GM21619 (cell line): ENCODE data around the gene CCR7.
"Not testable (repeated sequence)": the region's sequence is repeated elsewhere in the genome, so short reads cannot be mapped to it uniquely, and the experiment has no call there.

ENCODE experiments used
- ATAC-seq: cut with Tn5 transposase; IDR thresholded peaks from one replicate; pipeline ENCODE4 v1.9.1; 2021; ENCODE audit not compliant: unreplicated experiment

Gene CCR7

DNA sequence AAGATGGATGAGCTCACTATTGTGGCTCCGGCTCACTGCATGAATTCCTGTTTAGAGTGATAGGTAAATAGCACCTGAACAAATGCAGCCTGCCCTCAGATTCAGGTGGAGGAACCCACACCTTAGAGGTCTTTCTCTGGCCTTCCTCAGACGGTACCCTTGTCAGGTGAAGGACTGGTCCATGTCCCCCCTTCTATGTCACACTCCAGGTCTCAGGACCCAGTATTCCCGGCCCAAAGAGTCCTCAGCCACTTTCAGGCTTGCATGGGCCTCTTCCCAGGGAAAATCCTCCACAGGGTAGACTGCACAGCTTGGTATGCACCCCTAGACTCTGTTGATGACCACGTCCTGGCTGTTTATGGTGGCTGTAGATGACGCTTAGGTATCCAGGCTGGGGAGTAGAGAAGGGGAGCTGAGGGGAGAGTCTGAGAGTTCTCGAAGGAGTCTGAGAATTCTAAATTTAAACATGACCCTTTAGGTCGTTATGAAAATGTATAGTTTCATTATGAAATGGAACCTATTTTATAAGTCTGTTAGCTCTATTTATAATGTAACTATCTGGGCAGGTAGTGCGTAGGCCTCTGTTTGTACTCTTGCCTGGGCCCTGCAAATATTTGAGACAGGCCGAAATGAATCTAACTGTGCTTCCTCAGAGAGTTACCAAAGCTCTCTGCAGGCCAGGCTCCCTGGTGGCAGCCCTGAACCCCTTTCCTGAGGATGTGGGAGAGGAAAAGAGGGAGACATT is 32.5 kb upstream of the CCR7 start:
- ATAC-seq: no peak

DNA sequence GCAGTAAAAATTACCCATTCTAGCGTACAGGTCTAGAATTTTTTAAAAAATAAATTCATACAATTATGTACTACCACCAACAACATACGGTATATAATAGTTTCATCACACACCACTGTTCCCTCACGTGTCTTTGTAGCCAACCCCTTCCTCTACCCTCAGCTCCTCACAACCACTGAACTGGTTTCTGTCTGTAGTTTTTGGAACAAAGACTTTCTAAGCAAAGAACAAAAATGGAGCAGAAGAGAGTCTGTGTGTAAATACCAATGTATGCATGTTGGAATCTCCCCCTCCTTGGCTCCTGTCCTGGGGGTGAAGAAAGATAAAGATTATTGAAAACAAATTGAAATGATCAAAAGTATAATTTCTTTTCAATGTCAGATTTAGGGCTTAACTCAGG is 31.9 kb upstream of the CCR7 start:
- ATAC-seq: no peak

DNA sequence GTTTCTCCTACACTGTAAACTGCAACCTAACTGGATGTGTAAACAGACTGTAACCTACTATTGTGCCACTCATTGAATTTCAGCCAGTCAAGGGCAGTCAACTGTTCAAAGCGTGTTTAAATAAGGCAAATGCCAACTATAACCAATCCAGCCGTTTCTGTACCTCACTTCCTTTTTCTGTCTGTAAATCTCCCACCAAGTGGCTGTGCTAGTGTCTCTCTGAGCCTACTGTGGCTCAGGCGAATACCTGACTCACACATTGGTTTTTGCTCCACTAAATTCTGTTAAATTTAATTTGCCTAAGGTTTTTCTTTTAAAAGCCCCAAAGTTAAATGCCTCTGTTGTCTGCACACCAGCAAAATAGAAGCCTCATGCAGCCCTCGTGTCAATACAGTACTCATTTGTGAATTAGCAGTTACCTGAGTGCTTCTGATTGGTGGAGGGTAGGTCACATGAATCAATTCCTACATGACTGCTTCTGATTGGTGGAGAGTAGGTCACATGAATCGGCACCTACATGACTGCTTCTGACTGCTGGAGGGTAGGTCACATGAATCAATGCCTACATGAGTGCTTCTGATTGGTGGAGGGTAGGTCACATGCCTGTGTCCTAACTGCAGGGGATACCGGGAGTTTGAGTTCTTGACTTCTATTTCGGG is 31.1 kb upstream of the CCR7 start:
- no peak for ATAC-seq

DNA sequence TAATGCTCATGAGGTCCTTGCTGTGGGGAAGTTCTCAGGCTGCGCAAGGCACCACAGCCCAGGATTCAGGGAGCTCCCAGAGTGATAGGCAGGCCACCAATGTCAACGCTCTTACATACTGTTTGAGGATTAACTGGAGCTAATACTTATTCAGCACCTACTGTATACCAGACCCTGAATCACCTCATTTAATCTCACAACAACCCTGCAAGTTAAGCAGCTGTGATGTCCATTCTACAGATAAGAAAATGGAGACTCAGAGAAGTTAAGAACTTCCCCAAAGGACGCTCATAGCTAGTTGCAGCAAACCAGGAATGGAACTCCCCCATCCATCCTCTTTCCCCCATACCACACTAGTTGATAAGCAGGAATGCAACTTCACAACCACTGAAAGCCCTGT is 25.5 kb upstream of the CCR7 start:
- ATAC-seq: no peak

DNA sequence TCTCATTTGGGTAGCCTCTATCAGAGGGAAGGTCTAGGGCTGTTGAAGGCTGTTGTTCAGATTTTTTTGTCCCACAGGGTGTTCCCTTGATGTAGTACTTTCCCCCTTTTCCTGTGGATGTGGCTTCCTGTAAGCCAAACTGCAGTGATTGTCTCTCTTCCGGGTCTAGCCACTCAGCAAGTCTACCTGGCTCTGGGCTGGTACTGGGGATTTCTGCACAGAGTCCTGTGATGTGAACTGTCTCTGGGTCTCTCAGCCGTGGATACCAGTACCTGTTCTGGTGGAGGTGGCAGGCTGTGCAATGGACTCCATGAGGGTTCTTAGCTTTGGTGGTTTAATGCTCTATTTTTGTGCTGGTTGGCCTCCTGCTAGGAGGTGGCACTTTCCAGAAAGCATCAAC is 23.3 kb upstream of the CCR7 start:
- ATAC-seq: no peak

DNA sequence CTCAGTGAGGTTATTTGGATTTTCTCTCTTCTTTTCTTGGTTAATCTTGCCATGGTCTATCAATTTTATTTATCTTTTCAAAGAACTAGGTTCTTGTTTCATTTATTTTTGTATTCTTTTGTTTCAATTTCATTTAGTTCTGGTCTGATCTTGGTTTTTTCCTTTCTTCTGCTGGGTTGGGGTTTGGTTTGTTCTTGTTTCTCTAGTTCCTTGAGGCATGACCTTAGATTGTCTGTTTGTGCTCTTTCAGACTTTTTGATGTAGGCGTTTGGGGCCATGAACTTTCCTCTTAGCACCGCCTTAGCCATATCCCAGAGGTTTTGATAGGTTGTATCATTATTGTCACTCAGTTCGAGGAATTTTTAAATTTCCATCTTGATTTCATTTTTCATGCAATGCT is 21.0 kb upstream of the CCR7 start:
- not testable (repeated sequence) for ATAC-seq

DNA sequence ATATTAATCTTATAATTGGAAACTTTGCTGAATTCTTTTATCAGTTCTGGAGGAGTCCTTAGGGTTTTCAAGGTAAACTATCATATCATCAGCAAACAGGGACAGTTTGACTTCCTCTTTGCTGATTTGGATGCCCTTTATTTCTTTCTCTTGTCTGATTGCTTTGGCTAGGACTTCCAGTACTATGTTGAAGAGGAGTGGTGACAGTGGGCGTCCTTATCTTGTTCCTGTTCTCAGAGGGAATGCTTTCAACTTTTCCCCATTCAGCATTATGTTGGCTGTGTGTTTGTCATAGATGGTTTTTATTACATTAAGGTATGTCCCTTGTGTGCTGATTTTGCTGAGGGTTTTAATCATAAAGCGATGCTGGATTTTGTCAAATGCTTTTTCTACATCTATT is 19.7 kb upstream of the CCR7 start:
- not testable (repeated sequence) for ATAC-seq

DNA sequence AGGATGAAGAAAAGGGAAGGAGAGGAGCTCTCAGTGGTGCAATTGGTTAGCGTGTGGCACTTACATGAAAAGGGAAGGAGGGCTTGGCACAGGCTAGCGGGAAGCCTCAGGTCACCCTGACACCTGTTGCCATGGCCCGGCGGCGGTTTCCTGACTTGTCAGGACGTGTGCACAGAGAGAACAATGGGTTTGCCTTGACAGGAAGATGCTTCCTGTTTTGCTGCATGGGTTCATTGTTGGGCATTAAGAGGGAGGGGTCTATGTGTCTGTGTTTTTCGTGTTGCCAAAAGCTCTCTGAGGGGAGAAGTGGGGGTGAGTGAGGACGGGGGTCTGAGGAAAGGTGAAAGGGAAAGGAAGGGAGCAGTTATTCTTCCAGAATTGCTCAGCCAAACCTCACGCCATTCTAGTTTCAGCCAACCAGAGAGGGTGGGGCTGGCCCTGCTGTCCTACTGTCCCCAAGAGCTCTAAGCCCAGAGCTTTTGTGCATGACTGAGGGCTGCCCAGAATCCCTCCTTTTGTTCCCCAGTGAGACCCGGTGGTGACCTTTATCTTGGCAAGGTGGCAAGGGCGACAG is 17.1 kb upstream of the CCR7 start:
- peak; percentile 86 for ATAC-seq

DNA sequence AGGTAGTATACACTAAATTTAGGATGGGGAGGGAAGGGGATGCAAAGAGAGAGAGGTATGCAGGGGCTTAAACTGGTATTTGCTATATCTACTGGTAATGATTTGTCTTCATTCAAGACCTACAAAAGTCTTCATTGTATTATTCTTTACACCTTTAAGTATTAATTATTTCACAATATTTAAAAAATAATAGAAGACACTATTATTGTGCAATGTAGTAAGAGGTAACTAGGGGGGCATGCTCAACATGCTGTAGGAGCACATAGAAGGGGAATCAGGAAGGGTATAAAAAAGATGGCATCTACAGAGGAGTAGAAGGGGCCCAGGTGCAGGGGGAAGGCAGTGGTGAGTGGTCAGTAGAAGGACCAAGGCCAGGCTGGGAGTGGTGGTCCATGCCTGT is 14.9 kb upstream of the CCR7 start:
- no peak for ATAC-seq

DNA sequence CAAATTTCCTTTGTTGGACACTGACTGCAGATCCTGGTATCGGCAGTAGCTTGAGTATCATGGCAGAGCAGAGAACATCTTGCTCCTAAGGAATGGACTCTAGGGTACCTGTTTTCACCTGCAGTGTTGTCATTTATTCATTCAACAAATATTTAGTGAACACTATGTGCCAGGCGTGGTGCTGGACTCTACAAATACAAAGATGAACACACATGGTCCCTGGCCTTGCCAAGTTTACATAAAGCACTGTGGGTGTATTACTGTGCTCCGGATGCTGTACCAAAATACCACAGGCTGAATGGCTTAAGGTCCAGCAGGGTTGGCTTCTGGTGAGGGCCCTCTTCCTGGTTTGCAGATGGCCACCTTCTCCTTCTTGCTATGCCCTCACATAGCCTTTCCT is 14.2 kb upstream of the CCR7 start:
- no peak for ATAC-seq

DNA sequence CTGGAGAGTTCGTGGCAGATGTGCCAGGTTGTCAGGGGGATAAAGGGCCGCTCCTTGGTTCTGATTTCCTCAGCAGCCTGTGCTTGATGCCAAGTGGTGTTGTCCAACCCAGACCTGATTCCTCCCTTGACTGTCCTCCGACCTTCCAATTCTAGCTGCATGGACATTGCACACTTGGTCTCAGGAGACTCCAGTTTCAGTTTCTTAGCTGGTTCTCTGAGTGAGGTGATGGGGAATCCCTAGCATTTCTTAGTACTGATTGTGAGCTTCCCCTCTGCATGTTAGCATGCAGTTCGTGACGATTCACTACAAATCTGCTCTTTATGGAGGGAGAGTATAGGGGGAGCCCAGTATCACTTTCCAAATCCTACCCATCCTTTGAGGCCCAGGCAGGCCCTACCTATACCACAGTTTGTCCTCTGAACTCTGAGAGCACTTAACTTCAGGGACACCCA is 12.4 kb upstream of the CCR7 start:
- no peak for ATAC-seq

DNA sequence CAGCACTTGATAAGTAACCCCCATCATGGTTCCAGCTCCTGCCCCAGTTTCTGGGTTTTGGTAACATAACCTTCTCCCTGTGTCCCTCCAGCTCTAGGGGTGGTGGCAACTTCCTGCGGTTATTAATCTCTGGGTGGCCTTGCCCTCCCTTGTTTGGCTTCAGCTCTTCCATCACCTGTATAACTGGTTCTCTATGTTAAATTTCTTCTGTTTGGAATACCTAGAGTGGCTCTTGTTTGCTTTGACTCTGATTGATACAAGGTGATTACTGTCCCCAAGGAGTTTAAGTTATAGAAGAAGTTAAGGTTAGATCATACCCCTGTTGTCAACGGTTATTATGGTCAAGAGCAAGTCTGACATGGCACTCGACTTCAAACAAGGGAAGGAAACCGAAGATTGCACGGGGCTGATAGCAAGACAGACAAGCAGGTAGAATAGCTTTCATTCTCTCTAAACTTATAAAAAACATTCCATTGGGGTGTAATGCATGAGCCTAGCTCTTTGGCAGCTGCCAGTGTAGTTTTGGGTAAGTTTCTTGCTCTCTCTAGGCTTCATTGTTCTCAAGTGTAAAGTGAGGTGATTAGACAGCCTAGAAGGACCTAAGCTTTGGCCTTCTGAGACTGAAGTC is 11.0 kb upstream of the CCR7 start:
- ATAC-seq: no peak

DNA sequence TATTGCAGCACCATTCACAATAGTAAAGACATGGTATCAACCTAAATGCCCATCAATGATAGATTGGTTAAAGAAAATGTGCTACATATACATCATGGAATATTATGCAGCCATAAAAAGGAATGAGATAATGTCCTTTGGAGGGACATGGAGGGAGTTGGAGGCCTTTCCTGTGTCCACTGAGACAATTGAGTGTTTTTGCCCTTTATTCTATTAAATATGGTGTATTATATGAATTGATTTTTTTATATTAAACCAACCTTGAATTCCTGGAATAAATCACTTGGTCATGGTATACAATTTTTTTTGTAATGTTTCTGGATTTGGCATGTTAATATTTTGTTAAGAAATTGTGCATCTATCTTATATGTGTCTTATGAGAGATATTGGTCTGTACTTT is 9.0 kb upstream of the CCR7 start:
- ATAC-seq: no peak

DNA sequence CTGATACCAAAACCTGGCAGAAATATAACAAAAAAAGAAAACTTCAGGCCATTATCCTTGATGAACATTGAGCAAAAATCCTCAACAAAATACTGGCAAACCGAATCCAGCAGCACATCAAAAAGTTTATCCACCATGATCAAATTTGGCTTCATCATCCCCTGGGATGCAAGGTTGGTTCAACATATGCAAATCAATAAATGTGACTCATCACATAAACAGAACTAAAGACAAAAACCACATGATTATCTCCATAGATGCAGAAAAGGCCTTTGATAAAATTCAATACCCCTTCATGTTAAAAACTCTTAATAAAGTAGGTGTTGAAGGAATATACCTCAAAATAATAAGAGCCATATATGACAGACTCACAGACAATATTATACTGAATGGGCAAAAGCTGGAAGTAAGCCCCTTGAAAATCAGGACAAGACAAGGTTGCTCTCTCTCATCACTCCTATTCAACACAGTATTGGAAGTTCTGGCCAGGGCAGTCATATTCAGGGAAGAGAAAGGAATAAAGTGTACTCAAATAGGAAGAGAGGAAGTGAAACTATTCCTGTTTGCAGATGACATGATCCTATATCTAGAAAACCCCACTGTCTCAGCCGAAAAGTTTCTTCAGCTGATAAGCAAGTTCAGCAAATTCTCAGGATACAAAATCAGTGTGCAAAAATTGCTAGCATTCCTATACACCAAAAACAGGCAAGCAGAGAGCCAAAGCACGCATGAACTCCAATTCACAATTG is 7.1 kb upstream of the CCR7 start:
- ATAC-seq: not testable (repeated sequence)

DNA sequence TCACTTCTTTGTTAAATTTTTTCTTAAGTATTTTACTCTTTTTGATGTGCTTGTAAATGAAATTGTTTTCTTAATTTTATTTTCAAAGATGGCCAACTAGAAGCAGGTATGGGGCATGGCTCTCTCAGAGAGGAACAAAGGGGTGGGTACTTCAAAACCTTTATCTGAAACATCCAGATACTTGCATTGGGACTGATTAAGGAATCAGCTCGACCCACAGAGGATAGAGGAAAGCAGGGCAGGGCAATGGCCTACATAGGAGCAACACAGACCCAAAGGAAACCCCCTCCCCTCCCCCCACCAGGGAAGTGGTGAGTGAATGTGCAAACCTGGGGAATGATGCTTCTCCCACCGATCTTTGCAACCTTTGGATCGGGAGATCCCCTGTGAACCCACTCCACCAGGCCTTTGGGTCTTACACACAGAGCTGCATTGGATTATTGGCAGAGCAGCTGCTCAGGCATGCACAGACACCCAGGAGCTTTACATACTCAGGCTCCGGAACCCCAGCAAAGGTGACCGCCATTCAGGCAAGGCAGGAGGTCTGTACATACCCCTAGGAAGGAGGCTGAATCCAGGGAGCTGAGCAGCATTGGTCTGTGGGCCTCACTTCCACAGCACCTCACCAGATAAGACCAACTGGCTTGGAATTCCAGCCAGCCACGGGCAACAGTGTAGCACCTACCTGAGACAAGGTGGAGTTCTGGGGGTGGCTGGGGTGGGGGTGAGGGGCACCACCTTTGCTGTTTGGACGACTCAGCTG is 3.0 kb upstream of the CCR7 start:
- ATAC-seq: no peak

DNA sequence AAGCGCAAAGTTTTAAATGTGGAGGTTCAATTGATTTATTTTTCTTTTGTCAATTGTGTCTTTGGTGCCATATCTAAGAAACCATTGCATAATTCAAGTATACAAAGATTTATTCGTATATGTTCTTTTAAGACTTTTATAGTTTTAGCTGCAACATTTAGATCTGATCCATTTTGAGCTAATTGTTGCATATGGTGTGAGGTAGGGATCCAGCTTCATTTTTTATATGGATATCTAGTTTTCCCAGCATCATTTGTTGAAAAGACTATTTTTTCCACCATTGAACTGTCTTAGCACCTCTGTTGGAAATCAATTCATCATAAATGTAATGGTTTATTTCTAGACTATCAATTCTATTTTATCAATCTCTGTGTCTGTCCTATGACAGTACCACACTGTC is 2.1 kb upstream of the CCR7 start:
- no peak for ATAC-seq

DNA sequence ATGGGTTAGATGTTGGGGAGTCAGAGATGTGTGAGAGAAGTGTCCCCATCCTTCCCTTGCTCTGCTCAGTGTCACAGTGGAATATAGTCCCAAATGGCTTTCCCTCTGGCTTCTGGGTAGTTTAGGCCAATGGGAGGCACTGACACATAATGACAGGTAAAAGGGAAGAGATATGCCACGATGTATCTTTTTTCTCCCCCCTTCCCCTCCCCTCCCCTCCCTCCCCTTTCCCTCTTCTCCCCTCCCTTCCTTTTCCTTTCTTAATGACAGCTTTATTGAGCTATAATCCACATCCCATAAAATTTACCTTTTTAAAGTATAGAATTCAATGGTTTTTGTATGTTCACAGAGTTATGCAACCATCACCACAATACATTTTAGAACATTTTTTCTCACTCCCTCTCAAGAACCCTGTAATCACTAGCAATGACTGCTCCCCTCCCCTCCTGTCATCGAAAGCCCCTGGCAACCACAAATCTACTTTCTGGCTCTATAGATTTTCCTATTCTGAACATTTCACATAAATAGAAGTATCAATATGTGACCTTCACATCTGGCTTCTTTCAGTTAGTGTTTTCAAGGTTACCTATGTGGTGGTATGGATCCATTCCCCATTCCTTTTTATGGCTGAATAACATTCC is 617 bp upstream of the CCR7 start:
- ATAC-seq: no peak

DNA sequence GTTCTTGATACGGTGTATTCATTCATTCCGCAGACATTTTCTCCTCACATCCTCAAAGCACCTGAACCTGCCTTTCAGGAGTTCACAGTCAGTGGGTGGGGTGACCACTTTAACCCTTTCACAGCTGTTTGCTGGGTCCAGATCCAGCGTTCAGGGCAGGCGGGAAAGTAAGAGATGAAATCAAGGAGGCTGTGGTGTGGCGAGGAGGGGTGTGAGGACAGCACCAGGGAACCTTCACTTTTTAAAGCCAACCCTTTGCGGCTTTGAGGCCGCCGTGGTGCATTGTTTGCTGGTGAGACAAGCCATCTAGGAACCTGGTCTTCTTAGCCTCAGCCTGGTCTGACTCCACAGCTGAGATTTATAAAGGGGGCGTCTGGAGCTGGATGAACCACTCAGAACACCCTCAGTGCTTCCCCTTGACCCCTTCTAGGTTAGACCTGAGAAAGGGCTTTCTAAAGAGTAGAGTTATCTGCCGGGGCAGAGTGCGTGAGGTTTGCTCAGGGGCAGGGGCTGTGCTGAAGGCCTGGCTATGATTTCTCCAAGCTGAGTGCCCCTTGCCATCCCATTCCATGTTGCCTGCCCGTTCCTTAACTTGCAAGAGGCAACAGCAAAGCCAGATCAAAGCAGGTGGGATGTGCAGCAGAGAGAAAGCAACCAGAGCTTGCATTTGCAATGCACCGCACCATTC is 933 bp downstream of the CCR7 start:
- no peak for ATAC-seq

DNA sequence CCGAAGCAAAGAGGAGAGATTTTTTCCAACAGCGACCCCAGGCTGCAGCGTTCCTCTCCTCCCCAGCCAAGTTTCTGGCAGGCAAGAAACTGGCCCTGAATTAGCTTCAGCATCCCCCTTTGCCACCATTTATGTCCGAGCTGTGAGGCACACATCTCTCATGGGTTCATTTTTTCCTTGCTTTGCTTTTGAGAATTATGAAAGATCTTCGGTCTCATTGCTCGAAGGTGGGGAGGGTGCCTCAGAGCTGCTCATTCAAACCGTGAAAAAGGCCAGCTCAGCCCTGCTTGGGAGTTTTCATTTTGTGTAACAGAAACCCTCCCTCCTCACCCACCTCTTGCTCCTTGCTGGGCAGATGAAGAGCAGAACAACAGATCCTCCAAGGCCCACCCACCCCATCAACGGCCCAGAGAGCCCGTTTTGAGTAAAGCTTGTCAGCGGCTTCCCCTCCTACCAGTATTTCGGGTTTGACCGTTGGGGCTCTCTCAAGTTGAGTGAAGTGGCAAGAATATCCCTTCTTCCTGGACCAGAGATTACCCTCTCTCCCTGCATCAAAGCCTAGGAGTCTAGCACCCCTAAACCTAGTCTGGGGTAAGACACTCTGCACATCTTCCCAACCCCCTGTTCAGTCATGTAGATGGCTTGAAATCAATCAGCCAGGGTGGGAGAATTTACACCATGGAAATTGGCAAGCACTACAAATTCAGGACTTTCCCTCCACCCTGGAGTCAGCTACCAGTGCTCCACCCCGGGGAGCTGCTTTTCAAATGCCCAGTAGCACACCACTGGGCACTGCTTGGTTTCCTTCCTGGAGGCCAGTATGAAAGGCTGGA is 1.8 kb downstream of the CCR7 start:
- no peak for ATAC-seq
